IPS-11a (cell line): ENCODE data around the gene C2CD2.

Experiments used
- H3K4me3 ChIP-seq: one replicate; pipeline ENCODE4 v1.5.1; 2013; ENCODE audit warnings: low read depth, low read length, control low read depth

Gene C2CD2

GRCh38 chr21:41914965-41915364, 38.9 kb downstream of the C2CD2 start:
- no peak overlapping the region for H3K4me3 ChIP-seq

- H3K4me3 ChIP-seq, result no peak overlapping the region
Measured at GRCh38 chr21:41914358-41914757, 39.5 kb downstream of the C2CD2 start.

- no peak overlapping the region for H3K4me3 ChIP-seq
Measured at GRCh38 chr21:41913230-41913629, 40.6 kb downstream of the C2CD2 start.

GRCh38 chr21:41908829-41909228, 45.0 kb downstream of the C2CD2 start:
- H3K4me3 ChIP-seq, result no peak overlapping the region

GRCh38 chr21:41907496-41908258, 46.1 kb downstream of the C2CD2 start:
- H3K4me3 ChIP-seq, result no peak overlapping the region

GRCh38 chr21:41906770-41907169, 47.0 kb downstream of the C2CD2 start:
- no peak overlapping the region for H3K4me3 ChIP-seq

GRCh38 chr21:41903559-41904351, 50.1 kb downstream of the C2CD2 start:
- H3K4me3 ChIP-seq, result no peak overlapping the region

- no peak overlapping the region for H3K4me3 ChIP-seq
Measured at GRCh38 chr21:41902946-41903345, 50.9 kb downstream of the C2CD2 start.

- no peak overlapping the region for H3K4me3 ChIP-seq
Measured at GRCh38 chr21:41901782-41902181, 52.0 kb downstream of the C2CD2 start.

GRCh38 chr21:41901099-41901498, 52.7 kb downstream of the C2CD2 start:
- H3K4me3 ChIP-seq, result no peak overlapping the region

- no peak overlapping the region for H3K4me3 ChIP-seq
Measured at GRCh38 chr21:41900401-41900800, 53.4 kb downstream of the C2CD2 start.

GRCh38 chr21:41899426-41900202, 54.2 kb downstream of the C2CD2 start:
- H3K4me3 ChIP-seq, result no peak overlapping the region

GRCh38 chr21:41898998-41899397, 54.8 kb downstream of the C2CD2 start:
- H3K4me3 ChIP-seq, result no peak overlapping the region

- no peak overlapping the region for H3K4me3 ChIP-seq
Measured at GRCh38 chr21:41897700-41898099, 56.1 kb downstream of the C2CD2 start.

- no peak overlapping the region for H3K4me3 ChIP-seq
Measured at GRCh38 chr21:41897047-41897669, 56.7 kb downstream of the C2CD2 start.

GRCh38 chr21:41895643-41896493, 58.0 kb downstream of the C2CD2 start:
- H3K4me3 ChIP-seq, result no peak overlapping the region

- H3K4me3 ChIP-seq, result no peak overlapping the region
Measured at GRCh38 chr21:41894922-41895557, 58.8 kb downstream of the C2CD2 start.

GRCh38 chr21:41894511-41894910, 59.3 kb downstream of the C2CD2 start:
- no peak overlapping the region for H3K4me3 ChIP-seq

- no peak overlapping the region for H3K4me3 ChIP-seq
Measured at GRCh38 chr21:41892726-41893125, 61.1 kb downstream of the C2CD2 start.

GRCh38 chr21:41891132-41891531, 62.7 kb downstream of the C2CD2 start:
- H3K4me3 ChIP-seq, result no peak overlapping the region
